H4 (cell line): ENCODE results near the gene TMOD4. TPM values are rescaled to one million over a fixed set of nuclear protein-coding genes. Genes with fewer than 3 reads are reported as not detected.
"Not testable (repeated sequence)": the region's sequence is repeated elsewhere in the genome, so short reads cannot be mapped to it uniquely, and the experiment has no call there.

Experiments
- DNase-seq: peaks from one replicate; pipeline ENCODE4 v3.0.0-alpha.2; 2015; ENCODE audit warnings: low spot score
- total RNA-seq: library from RNA; depleted of rRNA; stranded (reverse); fragments of >200 nt; shearing (Covaris generic); gene quantifications from 2 replicates; pipeline ENCODE4 v1.2.3, GENCODE V29; 2014; rRNA removed

The TMOD4 gene
- 0.35 TPM in 1 of 2 replicates, not detected in the other for total RNA-seq

GRCh38 chr1:151175863-151176262 is at the start of gene TMOD4:
Gene TMOD4, minus strand, starts transcription at chr1:151175981. Its CDS starts 1,106 bp downstream, at chr1:151174875.
- no peak for DNase-seq

DNA sequence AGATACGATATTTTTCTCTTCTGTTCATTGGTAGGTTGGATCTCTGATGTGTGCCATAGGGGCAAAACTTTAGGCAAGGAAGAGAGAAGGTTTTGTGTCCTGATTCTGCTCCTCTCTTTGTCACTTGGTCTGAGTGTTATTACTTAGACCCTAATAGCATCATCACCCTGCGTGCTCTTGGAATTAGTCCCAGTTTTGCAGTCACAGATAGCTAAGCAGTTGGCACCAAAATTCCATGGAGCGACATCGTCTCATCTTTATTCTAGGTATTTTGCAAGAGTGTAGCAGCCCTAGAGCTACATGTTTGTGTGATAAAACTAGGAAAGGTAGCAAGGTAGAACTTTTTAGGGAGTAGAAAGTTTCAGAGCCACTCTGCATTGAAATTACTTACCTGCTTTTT is 46.3 kb upstream of the TMOD4 start:
- DNase-seq: no peak

DNA sequence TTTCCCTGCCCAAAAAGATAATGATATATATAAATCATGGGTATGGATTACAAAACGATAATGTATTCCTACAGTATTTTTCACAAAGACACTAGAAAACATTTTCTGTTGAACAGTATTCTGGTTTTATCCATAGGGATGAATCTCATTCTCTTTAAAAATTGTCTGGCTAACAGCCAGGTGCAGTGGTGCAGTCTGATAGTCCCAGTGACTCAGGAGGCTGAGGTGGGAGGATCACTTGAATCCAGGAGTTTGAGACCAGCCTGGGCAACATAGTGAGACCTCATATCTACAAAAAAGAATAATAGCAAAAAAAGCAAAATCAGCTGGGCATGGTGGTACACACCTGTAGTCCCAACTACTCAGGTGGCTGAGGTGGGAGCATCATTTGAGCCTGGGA is 45.8 kb upstream of the TMOD4 start:
- DNase-seq: no peak

- DNase-seq: no peak
Measured at GRCh38 chr1:151213560-151213959, 37.8 kb upstream of the TMOD4 start.

DNA sequence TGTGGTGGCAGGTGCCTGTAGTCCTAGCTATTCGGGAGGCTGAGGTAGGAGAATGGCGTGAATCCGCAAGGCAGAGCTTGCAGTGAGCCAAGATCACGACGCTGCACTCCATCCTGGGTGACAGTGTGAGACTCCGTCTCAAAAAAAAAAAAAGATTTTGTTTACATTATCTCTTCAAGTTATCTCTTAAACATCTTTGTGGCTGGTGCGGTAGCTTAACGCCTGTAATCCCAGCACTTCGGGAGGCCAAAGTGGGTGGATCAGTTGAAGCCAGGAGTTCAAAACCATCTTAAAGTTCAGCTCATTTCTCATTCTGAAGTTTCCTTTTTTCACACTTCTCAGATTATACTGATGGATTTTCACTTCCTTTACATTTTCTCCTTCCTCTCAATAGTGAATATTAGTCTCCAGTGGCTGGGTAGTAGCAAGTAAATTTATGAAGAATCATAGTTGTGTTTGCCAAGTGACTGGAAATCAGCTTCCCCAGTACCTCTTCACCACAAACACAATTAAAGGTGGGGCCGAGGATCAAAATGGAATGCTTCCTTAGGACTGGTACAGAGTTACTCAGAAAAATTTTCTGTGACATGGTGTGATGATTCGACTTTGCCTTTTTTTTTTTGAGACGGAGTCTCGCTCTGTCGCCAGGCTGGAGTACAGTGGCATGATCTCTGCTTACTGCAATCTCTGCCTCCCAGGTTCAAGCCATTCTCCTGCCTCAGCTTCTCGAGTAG is 36.4 kb upstream of the TMOD4 start:
- no peak for DNase-seq

GRCh38 chr1:151210830-151211229 is 35.0 kb upstream of the TMOD4 start:
- DNase-seq: peak; percentile 39

- DNase-seq: not testable (repeated sequence)
Measured at GRCh38 chr1:151205381-151205965, 29.7 kb upstream of the TMOD4 start.

DNA sequence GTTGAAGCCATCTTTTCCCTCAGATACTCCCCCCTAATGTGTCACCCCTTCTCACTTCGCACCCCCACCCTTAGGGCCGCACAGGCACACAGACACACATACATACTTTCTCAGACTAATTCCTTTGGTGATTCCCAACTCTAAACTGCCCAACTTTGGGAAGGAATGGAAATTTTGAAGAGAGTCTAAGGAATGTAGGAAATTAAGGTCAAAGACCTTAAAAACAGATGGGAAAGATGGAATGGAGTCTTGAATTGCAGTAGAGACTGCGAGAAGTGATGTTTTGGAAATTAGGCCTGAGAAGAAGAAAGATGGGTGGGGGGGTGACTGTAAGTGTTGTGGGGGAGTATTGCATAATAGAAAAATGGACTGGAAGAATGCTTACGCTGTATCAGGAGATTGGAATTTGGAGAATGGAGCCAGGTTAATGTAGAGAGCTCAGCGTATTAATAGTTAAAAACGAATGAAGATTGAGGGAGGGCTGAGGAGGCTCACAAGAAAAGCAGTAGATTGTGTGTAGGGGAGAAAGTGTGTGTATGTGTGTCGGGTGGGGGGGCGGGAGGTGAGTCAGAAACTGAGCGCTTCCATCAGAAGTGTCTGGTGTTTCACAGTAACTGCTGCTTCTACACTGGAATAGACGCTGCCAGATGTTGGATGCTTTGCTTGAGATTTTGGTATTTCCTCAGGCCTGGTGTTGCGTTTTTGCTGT is 24.2 kb upstream of the TMOD4 start:
- DNase-seq: peak; percentile 26

DNA sequence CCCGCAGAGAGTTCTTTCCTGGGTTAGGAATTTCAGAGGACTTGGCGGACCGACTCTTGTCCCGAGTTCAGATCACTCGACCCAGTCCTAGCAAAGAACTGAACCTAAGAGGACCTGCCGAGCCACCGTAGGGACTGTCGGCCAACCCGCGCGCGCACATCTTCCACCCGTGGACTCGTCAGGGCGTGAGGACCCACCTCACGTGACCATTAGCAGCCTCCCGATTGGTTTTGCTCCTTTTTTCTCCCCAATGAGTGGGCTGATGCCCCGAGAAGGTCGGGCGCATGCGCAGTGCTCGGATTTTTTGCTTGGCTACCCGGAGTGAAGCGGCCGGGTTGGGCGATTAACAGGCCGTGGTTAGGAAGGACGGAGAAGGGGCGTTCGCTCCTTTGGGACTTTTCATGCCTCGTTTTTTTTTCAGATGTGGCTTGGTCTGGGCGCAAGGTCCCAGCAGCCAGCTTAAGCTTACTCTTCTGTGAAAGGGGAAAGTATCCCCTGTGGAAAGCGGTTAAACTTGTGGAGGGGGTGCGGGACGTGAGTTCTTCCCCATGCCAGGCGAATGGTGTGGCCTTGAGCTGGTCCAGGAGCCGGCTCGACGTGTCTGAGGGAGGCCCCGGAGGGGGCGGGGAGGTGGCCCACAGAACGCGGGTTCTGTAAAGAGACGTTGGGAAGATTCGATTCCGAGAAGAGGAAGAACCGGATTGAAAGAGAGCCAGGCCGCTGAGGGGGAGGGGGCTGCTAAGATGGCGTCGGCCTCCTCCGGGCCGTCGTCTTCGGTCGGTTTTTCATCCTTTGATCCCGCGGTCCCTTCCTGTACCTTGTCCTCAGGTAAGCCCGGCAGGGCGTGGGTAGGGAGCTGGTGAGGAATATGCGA is 22.7 kb upstream of the TMOD4 start, which contains the start of gene PIP5K1A:
TSS of gene PIP5K1A (plus strand) at position 299 of the 874 bp plus-strand sequence. CDS start at position 744, 445 bp downstream.
- peak; percentile 97 for DNase-seq

GRCh38 chr1:151197863-151198253 is 22.1 kb upstream of the TMOD4 start:
- DNase-seq: no peak

DNA sequence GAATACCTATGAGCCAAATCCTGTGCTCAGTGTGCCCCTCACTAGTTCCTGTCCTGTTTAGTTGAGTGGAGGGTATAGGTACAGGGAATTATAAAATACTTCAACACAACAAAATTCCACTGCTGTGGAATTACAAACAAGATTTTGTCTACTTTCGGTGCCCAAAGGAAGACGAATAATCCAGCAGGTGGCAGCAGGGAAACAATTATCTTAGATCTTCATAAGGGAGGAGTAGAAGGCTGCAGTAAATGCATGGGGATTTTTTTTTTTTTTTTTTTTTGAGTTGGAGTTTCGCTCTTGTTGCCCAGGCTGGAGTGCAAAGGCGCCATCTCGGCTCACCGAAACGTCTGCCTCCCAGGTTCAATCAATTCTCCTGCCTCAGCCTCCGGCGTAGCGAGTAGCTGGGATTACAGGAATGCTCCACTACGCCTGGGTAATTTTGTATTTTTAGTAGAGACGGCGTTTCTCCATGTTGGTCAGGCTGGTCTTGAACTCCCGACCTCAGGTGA is 20.6 kb upstream of the TMOD4 start:
- DNase-seq: peak; percentile 87

DNA sequence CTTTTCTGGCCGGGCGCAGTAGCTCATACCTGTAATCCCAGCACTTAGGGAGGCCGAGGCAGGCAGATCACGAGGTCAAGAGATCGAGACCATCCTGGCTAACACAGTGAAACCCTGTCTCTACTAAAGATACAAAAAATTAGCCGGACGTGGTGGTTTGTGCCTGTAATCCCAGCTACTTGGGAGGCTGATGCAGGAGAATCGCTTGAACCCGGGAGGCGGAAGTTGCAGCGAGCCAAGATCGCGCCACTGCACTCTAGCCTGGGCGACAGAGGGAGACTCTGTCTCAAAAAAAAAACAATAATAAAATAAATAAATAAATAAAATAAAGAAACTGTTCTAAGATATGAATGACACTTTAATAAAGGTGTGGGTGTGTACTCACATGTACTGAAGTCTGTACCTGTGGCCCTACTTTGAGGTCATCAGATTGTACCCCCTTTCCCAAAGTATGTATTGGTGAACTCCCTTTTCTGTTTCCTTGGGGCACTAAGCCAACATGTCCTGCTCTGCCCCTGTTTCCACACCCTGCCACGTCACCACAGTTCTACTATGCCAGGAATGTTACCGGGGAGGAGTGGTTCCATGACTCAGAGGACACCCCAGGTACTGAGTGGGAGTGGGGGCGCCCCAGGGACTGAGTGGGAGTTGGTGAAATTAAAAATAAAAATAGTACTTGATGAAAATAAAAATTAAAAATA is 19.3 kb upstream of the TMOD4 start:
- DNase-seq: peak; percentile 94

GRCh38 chr1:151193856-151194255 is 18.1 kb upstream of the TMOD4 start:
- no peak for DNase-seq

DNA sequence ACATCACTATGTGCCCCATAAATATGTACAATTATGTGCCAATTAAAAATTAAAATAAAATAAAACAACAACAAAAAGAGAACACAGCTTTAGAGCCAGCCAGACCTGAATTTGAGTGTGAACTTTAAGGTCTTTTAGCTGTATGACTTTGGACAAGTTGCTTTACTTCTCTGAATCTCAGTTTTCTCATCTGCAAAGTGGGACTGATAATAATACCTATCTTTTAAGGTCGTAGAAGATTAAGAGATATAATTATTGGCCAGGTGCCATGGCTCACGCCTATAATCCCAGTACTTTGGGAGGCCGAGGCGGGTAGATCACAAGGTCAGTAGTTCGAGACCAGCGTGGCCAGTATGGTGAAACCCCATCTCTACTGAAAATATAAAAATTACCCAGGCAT is 17.5 kb upstream of the TMOD4 start:
- DNase-seq: no peak

GRCh38 chr1:151192047-151192446 is 16.3 kb upstream of the TMOD4 start:
- no peak for DNase-seq

- peak; percentile 88 for DNase-seq
Measured at GRCh38 chr1:151189637-151190445, 14.1 kb upstream of the TMOD4 start, which contains the start of gene VPS72. Gene VPS72, minus strand, starts transcription at chr1:151190197. Its CDS starts 76 bp downstream, at chr1:151190121.

GRCh38 chr1:151188667-151189066 is 12.9 kb upstream of the TMOD4 start:
- not testable (repeated sequence) for DNase-seq

DNA sequence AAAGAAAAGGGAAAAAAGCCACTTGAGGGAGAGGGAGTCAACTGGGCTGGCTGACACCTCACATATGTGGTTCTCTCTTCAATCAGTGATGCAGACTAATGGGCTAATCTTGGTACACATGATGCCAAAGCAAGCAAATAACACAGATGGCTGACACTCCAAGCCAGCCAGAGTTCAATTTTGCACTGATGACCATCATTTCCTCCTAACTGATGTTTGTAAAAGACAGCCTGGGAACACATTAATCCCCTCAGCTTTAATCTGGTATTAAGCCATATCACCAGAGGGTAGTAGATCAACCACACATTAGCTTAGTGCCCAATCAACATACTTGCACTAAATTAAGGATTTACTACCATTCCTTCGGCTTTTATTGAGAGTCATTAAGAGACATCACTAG is 11.4 kb upstream of the TMOD4 start:
- no peak for DNase-seq

DNA sequence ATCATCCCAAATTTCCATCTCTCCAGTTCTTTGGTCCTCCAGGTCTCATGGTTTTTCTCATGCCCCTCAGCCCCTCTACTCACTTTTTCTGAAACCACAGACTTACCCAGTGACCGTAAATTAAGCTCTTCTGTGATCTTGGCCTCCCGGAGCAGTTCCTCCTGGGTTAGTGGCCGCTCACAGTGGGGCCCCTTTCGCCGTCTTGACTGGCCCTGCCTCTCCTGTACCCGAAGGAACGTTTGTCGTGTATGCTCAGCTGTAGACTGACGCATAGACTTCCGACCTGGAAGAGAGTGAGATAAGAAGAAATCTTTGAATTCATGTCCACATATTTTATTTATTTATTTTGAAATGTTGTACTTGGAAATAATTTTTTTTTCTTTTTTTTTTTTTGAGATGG is 8.4 kb upstream of the TMOD4 start:
- DNase-seq: no peak

DNA sequence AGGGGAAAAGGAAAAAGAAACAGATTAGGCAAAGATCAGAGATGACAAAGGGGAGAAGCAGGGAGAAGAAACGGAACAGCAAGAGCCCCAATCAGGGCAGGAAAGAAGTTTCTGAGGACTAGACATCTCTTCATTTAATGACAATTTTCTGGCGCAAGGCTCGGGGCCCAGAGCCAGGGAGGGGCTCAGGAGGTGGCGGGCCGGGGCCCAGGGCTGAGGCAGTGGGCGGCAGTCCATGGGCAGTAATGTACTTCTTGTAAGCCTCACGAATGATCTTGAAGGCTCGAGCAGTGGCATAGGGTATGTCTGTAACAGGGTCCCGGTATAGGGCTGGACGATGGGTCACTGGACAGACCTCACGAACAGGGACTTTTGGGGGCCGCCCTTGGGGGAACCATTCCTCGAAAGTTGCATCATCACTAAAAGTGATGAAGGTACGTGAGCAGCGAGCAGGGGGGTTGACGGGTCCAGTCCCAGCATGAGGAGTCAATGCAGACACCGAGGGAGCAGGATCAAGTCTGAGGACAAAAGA is 799 bp upstream of the TMOD4 start:
- DNase-seq: no peak
